GM19238 (cell line): ENCODE data around the gene ARHGAP29.

Experiments used
- DNase-seq: peaks from one replicate; pipeline ENCODE4 v3.0.0; 2011; ENCODE audit warnings: low spot score; ENCODE audit not compliant: insufficient read length

The ARHGAP29 gene

DNA sequence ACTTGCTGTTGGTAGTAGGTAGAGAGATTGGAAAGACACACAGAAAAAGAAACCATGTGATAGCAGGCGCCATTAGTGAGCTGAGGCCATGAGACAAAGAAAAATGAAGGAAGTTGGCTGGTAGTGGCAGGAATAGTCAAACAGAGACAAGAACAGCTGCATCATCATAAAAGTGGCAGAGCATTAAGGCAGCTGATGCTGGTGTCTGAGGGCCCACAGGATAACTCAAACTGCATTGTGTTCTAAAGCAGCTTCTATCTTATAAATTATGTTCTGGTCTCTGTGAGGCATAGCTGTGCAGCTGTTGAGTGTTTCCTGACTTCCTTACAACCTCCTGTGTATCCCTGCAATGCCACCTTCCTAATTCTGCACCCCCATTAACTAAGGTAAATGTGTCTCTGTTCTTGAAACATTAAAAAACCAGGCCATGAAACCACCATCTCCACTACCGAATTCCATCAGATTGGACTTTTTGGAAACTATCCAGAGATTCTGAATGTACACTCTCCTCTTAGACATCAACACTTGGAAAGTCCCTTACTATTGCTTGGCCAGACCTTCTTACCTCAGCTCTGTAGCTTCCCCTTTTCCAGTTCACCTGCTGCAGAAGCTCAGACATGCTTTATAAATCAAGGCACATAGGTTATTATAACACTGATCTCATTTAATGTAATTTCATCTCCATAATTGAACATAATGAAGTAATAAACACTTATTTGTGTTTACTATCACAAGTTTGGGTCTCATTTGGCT lies 23.4 kb upstream of the ARHGAP29 start:
- no peak for DNase-seq

DNA sequence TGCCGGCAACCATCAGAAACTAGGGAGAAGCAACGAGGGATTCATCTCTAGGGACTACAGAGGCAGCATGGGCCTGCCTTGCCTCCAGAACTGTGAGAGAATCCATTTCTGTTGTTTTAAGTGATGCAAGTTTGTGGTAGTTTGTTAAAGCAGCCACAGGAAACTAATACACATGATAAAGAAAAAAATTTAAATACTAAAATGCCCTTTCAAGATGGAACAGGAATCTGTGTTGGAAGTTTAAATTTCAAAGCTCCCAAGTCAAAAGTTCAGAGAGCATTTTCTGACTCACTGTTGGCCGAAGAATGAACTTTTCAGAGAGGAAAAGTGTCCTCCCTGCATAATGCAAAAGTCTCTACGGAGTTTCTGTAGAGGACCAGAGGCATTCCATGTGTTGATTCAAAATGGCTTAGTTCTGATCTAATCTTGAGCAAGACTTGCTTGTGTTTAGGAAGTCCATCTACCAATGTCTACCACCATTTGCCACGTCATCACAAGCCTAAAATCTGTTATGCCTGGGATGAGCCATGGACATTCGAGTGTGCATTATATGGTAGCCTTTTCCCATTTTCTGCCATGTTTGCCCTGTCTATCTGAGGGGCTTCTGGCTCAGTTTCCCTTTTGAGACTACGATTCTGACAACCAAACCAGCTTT lies 22.4 kb upstream of the ARHGAP29 start:
- DNase-seq = no peak

- DNase-seq = no peak
Observed at GRCh38 chr1:94258873-94259331, 21.5 kb upstream of the ARHGAP29 start.

- DNase-seq = no peak
Observed at GRCh38 chr1:94257444-94257843, 20.1 kb upstream of the ARHGAP29 start.

GRCh38 chr1:94255476-94255875 lies 18.1 kb upstream of the ARHGAP29 start:
- no peak for DNase-seq

- no peak for DNase-seq
Observed at GRCh38 chr1:94254073-94254810, 16.9 kb upstream of the ARHGAP29 start.

GRCh38 chr1:94253456-94254017 lies 16.2 kb upstream of the ARHGAP29 start:
- no peak for DNase-seq

GRCh38 chr1:94250341-94250740 lies 13.0 kb upstream of the ARHGAP29 start:
- no peak for DNase-seq

- no peak for DNase-seq
Observed at GRCh38 chr1:94248956-94249688, 11.7 kb upstream of the ARHGAP29 start.

GRCh38 chr1:94247138-94248094 lies 10.0 kb upstream of the ARHGAP29 start:
- DNase-seq = peak; percentile 33

DNA sequence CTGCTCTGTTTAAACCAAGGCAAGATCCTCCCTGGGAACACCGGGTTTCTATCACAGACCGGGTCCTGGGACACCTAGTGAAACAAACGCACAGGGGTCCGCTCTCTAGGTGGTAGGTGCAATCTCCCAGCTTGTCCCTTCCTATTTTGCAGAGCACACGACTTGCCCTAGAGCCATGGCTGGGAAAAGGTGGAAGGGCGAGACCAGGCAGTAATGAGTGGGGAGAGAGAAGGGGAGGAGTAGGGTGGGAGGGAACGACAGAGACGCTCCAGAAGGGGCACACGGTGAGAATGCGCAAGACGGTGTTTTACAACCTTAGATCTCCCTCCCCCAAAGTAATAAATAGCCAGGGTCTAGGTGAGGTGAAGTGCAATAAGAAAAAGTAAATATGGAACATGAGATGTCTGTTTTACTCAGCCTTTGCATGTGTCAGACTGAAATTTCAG lies 9.3 kb upstream of the ARHGAP29 start:
- no peak for DNase-seq

- DNase-seq = no peak
Observed at GRCh38 chr1:94245747-94246438, 8.5 kb upstream of the ARHGAP29 start.

- DNase-seq = no peak
Observed at GRCh38 chr1:94244816-94245215, 7.4 kb upstream of the ARHGAP29 start.

DNA sequence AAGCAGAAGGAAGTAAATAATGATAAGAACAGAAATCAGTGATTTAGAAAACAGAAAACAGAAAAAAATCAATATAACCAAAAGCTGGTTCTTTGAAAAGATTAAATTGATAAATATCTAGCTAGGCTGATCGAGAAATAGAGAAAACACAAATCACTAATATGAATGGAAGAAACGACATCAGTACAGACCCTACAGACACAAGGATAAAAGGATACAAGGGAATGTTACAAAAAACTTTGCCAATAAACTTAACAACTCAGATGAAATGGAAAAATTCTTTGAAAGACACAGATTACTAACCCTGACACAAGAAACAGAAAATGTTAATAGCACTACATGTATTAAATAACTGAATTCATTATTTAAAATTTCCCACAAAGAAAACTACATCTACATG lies 6.3 kb upstream of the ARHGAP29 start:
- no peak for DNase-seq

- no peak for DNase-seq
Observed at GRCh38 chr1:94240822-94241221, 3.4 kb upstream of the ARHGAP29 start.

GRCh38 chr1:94239796-94240195 lies 2.4 kb upstream of the ARHGAP29 start:
- DNase-seq = no peak

- DNase-seq = no peak
Observed at GRCh38 chr1:94239051-94239450, 1.7 kb upstream of the ARHGAP29 start.

- DNase-seq = no peak
Observed at GRCh38 chr1:94236630-94237290, 624 bp downstream of the ARHGAP29 start.

DNA sequence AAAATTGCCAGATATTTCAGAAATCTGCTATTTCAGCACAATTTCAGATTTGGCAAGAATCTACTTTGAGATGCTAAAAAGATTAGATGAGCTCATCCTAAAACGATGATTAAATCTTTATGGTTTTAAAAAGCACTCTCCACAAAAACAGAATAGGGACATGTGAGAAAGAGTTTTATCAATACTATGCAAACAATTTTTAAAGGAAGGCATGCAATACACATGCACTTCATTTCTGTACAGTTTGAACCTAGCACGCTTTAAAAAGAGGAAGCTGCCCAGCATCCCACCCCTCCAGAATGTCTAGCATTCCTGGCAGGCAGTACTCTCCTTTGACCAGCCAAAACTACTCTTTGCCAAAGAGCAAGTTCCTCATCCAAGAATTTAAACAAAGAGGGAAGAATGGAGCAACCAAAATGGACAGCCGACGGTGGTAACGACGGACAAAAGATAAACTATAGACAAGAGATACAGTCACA lies 1.3 kb downstream of the ARHGAP29 start:
- DNase-seq = no peak
